ENCODE results near the gene SMYD4. TPM values are rescaled to one million over a fixed set of nuclear protein-coding genes. Genes with fewer than 3 reads are reported as not detected.

SMYD4 gene
- polyA plus RNA-seq, 1 donor from 2014 or later = 6.8 TPM

Other genes starting within 250 kb of the SMYD4 start
- gene SLC43A2, start 201.1 kb downstream of the SMYD4 start, polyA plus RNA-seq = 60.1 and 69.0 TPM in 2 replicates
- gene SCARF1, start 184.2 kb downstream of the SMYD4 start, polyA plus RNA-seq = 3.0 and 5.4 TPM in 2 replicates
- gene RILP, start 180.0 kb downstream of the SMYD4 start, polyA plus RNA-seq = 7.5 and 14.9 TPM in 2 replicates
- 43.9 and 56.9 TPM in 2 replicates for gene PRPF8, start 145.0 kb downstream of the SMYD4 start, polyA plus RNA-seq
- 0.08 and 0.14 TPM in 2 replicates for gene TLCD2, start 119.5 kb downstream of the SMYD4 start, polyA plus RNA-seq
- 5.4 and 5.8 TPM in 2 replicates for gene WDR81, start 105.2 kb downstream of the SMYD4 start, polyA plus RNA-seq
- gene SERPINF2, start 87.0 kb downstream of the SMYD4 start, polyA plus RNA-seq = 1.6 TPM in 1 of 2 replicates, not detected in the other
- 0.50 and 6.1 TPM in 2 replicates for gene SERPINF1, start 67.8 kb downstream of the SMYD4 start, polyA plus RNA-seq
- gene RPA1, start 103 bp upstream of the SMYD4 start, polyA plus RNA-seq = 8.4 and 8.9 TPM in 2 replicates
- 6.6 and 8.1 TPM in 2 replicates for gene RTN4RL1, start 195.4 kb upstream of the SMYD4 start, polyA plus RNA-seq
- gene DPH1, start 200.3 kb upstream of the SMYD4 start, polyA plus RNA-seq = 42.1 and 44.8 TPM in 2 replicates
- 48.6 and 54.4 TPM in 2 replicates for gene OVCA2, start 212.1 kb upstream of the SMYD4 start, polyA plus RNA-seq
- 1.7 and 2.8 TPM in 2 replicates for gene HIC1, start 225.2 kb upstream of the SMYD4 start, polyA plus RNA-seq

All from neural cell (in vitro differentiated cells).